ENCODE results near the gene TENT5D. TPM values are rescaled to one million over a fixed set of nuclear protein-coding genes. Genes with fewer than 3 reads are reported as not detected.

TENT5D gene
- total RNA-seq, 1 donor from 2014 or later = not detected

DNA sequence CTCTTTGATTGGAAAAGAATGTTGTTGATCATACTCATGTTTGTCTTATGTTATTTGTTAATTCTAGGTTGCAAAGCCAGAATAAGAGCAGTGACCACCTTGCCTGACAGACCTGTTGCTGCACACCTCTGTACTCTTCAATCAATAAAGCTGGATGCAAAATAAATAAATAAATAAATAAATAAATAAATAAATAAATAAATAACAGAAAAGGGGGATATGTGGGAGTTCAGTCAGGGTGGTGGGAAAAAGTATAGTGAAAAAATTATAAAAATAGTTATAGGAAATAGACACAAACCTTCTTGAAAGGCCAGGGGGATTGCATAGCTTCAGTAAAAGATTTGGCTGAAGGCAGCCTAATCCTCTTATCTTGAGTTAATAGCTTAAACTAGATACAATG, 51.3 kb downstream of the TENT5D start:
- H3K27ac ChIP-seq (ENCODE audit: low read depth, low read length) = no peak overlapping the region
- no peaks in the 10 kb centered on the region for H3K27me3 ChIP-seq (ENCODE audit: control insufficient read depth in 3 of 3, insufficient read depth in 3 of 3, low read length in 3 of 3)
- no peaks in the 10 kb centered on the region for H3K36me3 ChIP-seq (ENCODE audit: control insufficient read depth in 3 of 3, insufficient read depth in 3 of 3, low read length in 3 of 3)
- H3K9me3 ChIP-seq (ENCODE audit: control insufficient read depth in 3 of 3, low read length in 3 of 3) = no peaks in the 10 kb centered on the region
- no peaks in the 10 kb centered on the region for H3K4me1 ChIP-seq (ENCODE audit: control insufficient read depth in 3 of 3, insufficient read depth in 3 of 3, low read length in 3 of 3)
- no peak overlapping the region for H3K4me3 ChIP-seq (ENCODE audit: low read length in 3 of 3)
- no peak overlapping the region for H3K9ac ChIP-seq (ENCODE audit: low read depth in 1 of 3, low read length in 3 of 3)

DNA sequence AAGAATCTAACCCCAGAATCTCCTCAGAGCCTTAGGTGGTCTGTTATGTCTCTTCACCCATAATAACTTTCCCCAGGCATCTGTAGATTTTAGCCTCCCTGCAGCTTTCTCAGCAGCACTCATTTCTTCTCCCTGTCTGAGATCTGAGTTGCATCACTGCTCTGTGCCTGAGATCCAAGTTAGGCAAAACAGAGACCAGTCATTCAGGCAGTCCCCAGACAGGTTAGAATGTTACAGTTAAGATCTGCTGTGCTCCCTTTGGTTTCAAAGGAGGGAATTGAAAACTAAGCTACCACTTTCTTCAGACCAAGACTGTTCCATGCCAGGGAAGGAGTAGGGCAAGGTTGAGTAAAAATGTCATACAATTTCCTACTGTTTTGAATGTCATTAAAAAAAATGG, 65.3 kb downstream of the TENT5D start:
- Histone ChIP-seq H3K9me3 (ENCODE audit: control insufficient read depth in 3 of 3, low read length in 3 of 3) (no peaks in the 10 kb centered on the region), H3K9ac (ENCODE audit: low read depth in 1 of 3, low read length in 3 of 3) (no peak overlapping the region), H3K36me3 (ENCODE audit: control insufficient read depth in 3 of 3, insufficient read depth in 3 of 3, low read length in 3 of 3) (no peaks in the 10 kb centered on the region), H3K4me1 (ENCODE audit: control insufficient read depth in 3 of 3, insufficient read depth in 3 of 3, low read length in 3 of 3) (no peaks in the 10 kb centered on the region), H3K27me3 (ENCODE audit: control insufficient read depth in 3 of 3, insufficient read depth in 3 of 3, low read length in 3 of 3) (no peaks in the 10 kb centered on the region), H3K4me3 (ENCODE audit: low read length in 3 of 3) (no peak overlapping the region), H3K27ac (ENCODE audit: low read depth, low read length) (no peak overlapping the region)

DNA sequence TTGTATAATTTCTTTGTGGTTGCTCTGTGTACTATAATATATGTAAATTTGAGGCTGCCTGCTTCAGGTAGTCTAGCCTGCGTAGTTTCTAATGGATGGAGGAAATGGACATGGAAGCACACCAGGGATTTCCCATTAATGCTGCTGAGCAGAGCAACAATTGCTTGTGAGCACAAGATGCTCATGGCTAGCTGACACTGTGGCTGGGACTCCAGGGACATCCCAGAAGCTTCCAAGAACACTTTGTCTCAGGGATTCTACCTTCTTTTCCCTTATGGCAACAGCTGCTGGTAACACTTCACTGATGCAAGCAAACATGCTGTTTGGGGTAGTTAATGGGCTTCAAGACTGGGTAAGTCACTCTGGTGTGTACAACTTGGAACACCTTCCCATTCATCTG, 66.1 kb downstream of the TENT5D start:
- Histone ChIP-seq H3K9me3 (ENCODE audit: control insufficient read depth in 3 of 3, low read length in 3 of 3) (no peaks in the 10 kb centered on the region), H3K4me1 (ENCODE audit: control insufficient read depth in 3 of 3, insufficient read depth in 3 of 3, low read length in 3 of 3) (no peaks in the 10 kb centered on the region), H3K36me3 (ENCODE audit: control insufficient read depth in 3 of 3, insufficient read depth in 3 of 3, low read length in 3 of 3) (no peaks in the 10 kb centered on the region), H3K27me3 (ENCODE audit: control insufficient read depth in 3 of 3, insufficient read depth in 3 of 3, low read length in 3 of 3) (no peaks in the 10 kb centered on the region), H3K27ac (ENCODE audit: low read depth, low read length) (no peak overlapping the region), H3K9ac (ENCODE audit: low read depth in 1 of 3, low read length in 3 of 3) (no peak overlapping the region), H3K4me3 (ENCODE audit: low read length in 3 of 3) (no peak overlapping the region)

DNA sequence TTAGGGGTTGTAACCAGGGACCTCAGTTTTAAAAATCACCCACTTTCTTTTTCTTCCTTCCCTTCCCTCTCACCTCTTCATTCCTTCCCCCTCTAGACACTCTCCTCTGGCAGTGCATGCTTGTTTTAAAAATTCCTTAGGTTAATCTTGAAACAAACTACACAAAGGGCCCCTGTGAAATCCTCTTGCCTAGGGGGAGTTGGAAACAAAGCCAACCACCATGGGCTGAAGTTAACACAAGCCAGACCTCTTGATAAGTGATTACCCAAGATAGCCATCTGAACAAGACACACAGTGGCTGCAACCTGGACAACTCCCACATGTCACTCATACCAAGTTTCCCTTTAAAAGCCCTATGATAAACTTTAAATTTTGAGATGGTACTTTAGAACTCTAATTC, 68.9 kb downstream of the TENT5D start:
- H3K9ac ChIP-seq (ENCODE audit: low read depth in 1 of 3, low read length in 3 of 3) = no peak overlapping the region
- no peak overlapping the region for H3K4me3 ChIP-seq (ENCODE audit: low read length in 3 of 3)
- no peaks in the 10 kb centered on the region for H3K9me3 ChIP-seq (ENCODE audit: control insufficient read depth in 3 of 3, low read length in 3 of 3)
- H3K36me3 ChIP-seq (ENCODE audit: control insufficient read depth in 3 of 3, insufficient read depth in 3 of 3, low read length in 3 of 3) = no peaks in the 10 kb centered on the region
- H3K27ac ChIP-seq (ENCODE audit: low read depth, low read length) = no peak overlapping the region
- no peaks in the 10 kb centered on the region for H3K4me1 ChIP-seq (ENCODE audit: control insufficient read depth in 3 of 3, insufficient read depth in 3 of 3, low read length in 3 of 3)
- no peaks in the 10 kb centered on the region for H3K27me3 ChIP-seq (ENCODE audit: control insufficient read depth in 3 of 3, insufficient read depth in 3 of 3, low read length in 3 of 3)

All from skeletal muscle tissue (tissue), 4 donors.